Hypothalamus (tissue), 51 donors: Measurements from ENCODE around the gene MXI1.

ENCODE experiments used
- DNase-seq, 51 donors: peaks; one replicate each; lab custom pipeline; 2025; lab: John Stamatoyannopoulos, UW

MXI1 gene

GRCh38 chr10:110207011-110207804, at the start of gene MXI1:
Gene MXI1 (plus strand): TSS chr10:110207605. CDS start chr10:110207809, 204 bp downstream.
- peak in 46 of 51 donors; percentile 15 to 86 (median 66) for DNase-seq

GRCh38 chr10:110158051-110159005, 49.1 kb upstream of the MXI1 start:
- no peak for DNase-seq

- no peak for DNase-seq
Observed at GRCh38 chr10:110160081-110160480, 47.3 kb upstream of the MXI1 start.

- no peak for DNase-seq
Observed at GRCh38 chr10:110160522-110160921, 46.9 kb upstream of the MXI1 start.

- DNase-seq: peak in 1 of 51 donors; percentile 4
Observed at GRCh38 chr10:110162741-110163145, 44.7 kb upstream of the MXI1 start.

GRCh38 chr10:110163192-110163773, 44.1 kb upstream of the MXI1 start:
- DNase-seq: no peak

- DNase-seq: no peak
Observed at GRCh38 chr10:110163841-110164240, 43.6 kb upstream of the MXI1 start.

GRCh38 chr10:110165239-110165638, 42.2 kb upstream of the MXI1 start:
- no peak for DNase-seq

GRCh38 chr10:110167149-110167548, 40.3 kb upstream of the MXI1 start:
- no peak for DNase-seq

- no peak for DNase-seq
Observed at GRCh38 chr10:110168601-110169481, 38.6 kb upstream of the MXI1 start.

- no peak for DNase-seq
Observed at GRCh38 chr10:110169586-110169985, 37.8 kb upstream of the MXI1 start.

- no peak for DNase-seq
Observed at GRCh38 chr10:110170142-110170971, 37.0 kb upstream of the MXI1 start.

- no peak for DNase-seq
Observed at GRCh38 chr10:110171032-110171431, 36.4 kb upstream of the MXI1 start.

GRCh38 chr10:110172155-110172554, 35.2 kb upstream of the MXI1 start:
- DNase-seq: no peak

GRCh38 chr10:110174201-110174600, 33.2 kb upstream of the MXI1 start:
- DNase-seq: no peak

GRCh38 chr10:110174816-110175215, 32.6 kb upstream of the MXI1 start:
- DNase-seq: no peak

- no peak for DNase-seq
Observed at GRCh38 chr10:110175406-110175805, 32.0 kb upstream of the MXI1 start.

- no peak for DNase-seq
Observed at GRCh38 chr10:110176141-110177030, 31.0 kb upstream of the MXI1 start.
